Cardiac muscle cell (in vitro differentiated cells and primary cell): ENCODE results near the gene RPS16. TPM values are rescaled to one million over a fixed set of nuclear protein-coding genes. Genes with fewer than 3 reads are reported as not detected.
A peak's percentile ranks its signal among the peaks of the same experiment; 100 is the strongest.

ENCODE experiments used
- DNase-seq, 2 donors: peaks; one replicate each; pipeline versions ENCODE4 v3.0.0 to v3.0.0-alpha.2; 2010 to 2017; ENCODE audit warnings: low read depth in 1 of 2, low spot score in 1 of 2
- H3K27ac ChIP-seq: fragments of 200-600 bp; sonication (generic); 2 replicates; pipeline ENCODE4 v1.5.1; 2016
- H3K27me3 ChIP-seq: fragments of 200-600 bp; sonication (generic); 2 replicates; pipeline ENCODE4 v1.6.0; 2016; ENCODE audit warnings: control low read depth
- H3K36me3 ChIP-seq: fragments of 200-600 bp; sonication (generic); 2 replicates; pipeline ENCODE4 v1.5.1; 2016; ENCODE audit warnings: control low read depth
- H3K4me1 ChIP-seq: fragments of 200-600 bp; sonication (generic); 2 replicates; pipeline ENCODE4 v1.8.1; 2017; ENCODE audit warnings: low read depth, mild to moderate bottlenecking, mixed run types
- H3K4me3 ChIP-seq: fragments of 200-600 bp; sonication (generic); 2 replicates; pipeline ENCODE4 v1.5.1; 2016; ENCODE audit warnings: mild to moderate bottlenecking
- H3K9me3 ChIP-seq: fragments of 200-600 bp; sonication (generic); 2 replicates; pipeline ENCODE4 v1.5.1; 2017; ENCODE audit warnings: low read depth, mild to moderate bottlenecking, control low read depth
- CTCF ChIP-seq: IDR thresholded peaks from 2 replicates; pipeline ENCODE4 v1.5.1; 2012; ENCODE audit warnings: low read depth, mild to moderate bottlenecking, low read length
- polyA plus RNA-seq: library from polyadenylated mRNA; unstranded; fragments of >200 nt; fragmentation: Nextera tagmentation; extraction: Ambion mirVana; gene quantifications from 2 replicates; pipeline ENCODE4 v1.2.1, GENCODE V29; 2016
- total RNA-seq: library from RNA; depleted of rRNA; stranded (reverse); fragments of >200 nt; gene quantifications from 2 replicates; pipeline ENCODE4 v1.2.3, GENCODE V29; 2016

The RPS16 gene
- 369 and 374 TPM in 2 replicates for total RNA-seq
- polyA plus RNA-seq: 508 and 542 TPM in 2 replicates

- no peak for TF ChIP-seq CTCF
- H3K27me3 ChIP-seq: no peaks in the 10 kb centered on the region
- H3K27ac ChIP-seq: peak within 1 kb of the TSS; percentile 95
- peaks cover 17% of the 10 kb centered on the region for H3K36me3 ChIP-seq
- peak within 1 kb of the TSS; percentile 99 for H3K4me3 ChIP-seq
- H3K4me1 ChIP-seq: peaks cover 9% of the 10 kb centered on the region
- DNase-seq: peak; percentile 99 to 100
- H3K9me3 ChIP-seq: no peaks in the 10 kb centered on the region
Observed at GRCh38 chr19:39435499-39436349, at the start of gene RPS16. RPS16 (minus strand) TSS chr19:39435949; CDS start chr19:39435895, 54 bp downstream.

GRCh38 chr19:39483141-39483540, 47.4 kb upstream of the RPS16 start:
- peaks cover 22% of the 10 kb centered on the region for H3K36me3 ChIP-seq
- no peak for DNase-seq
- H3K27me3 ChIP-seq: no peaks in the 10 kb centered on the region
- no peak overlapping the region for H3K4me3 ChIP-seq
- no peak overlapping the region for H3K27ac ChIP-seq
- no peak for TF ChIP-seq CTCF
- no peaks in the 10 kb centered on the region for H3K9me3 ChIP-seq
- H3K4me1 ChIP-seq: peaks cover 12% of the 10 kb centered on the region

GRCh38 chr19:39481676-39482075, 45.9 kb upstream of the RPS16 start:
- no peak for DNase-seq
- no peaks in the 10 kb centered on the region for H3K27me3 ChIP-seq
- H3K9me3 ChIP-seq: no peaks in the 10 kb centered on the region
- H3K4me3 ChIP-seq: peak overlapping the region; percentile 89
- TF ChIP-seq CTCF: no peak
- peaks cover 12% of the 10 kb centered on the region for H3K4me1 ChIP-seq
- H3K27ac ChIP-seq: peak overlapping the region; percentile 95
- peaks cover 14% of the 10 kb centered on the region for H3K36me3 ChIP-seq

GRCh38 chr19:39481229-39481545, 45.4 kb upstream of the RPS16 start:
- Histone ChIP-seq H3K36me3 (peaks cover 16% of the 10 kb centered on the region), H3K4me1 (peaks cover 12% of the 10 kb centered on the region), H3K9me3 (no peaks in the 10 kb centered on the region), H3K27ac (peak overlapping the region; percentile 95), H3K27me3 (no peaks in the 10 kb centered on the region), H3K4me3 (peak overlapping the region; percentile 89)
- peak in 1 of 2 donors; percentile 7 for DNase-seq
- TF ChIP-seq CTCF: no peak

GRCh38 chr19:39480337-39481228, 44.8 kb upstream of the RPS16 start, which contains the start of gene TIMM50:
TIMM50 (plus strand) TSS chr19:39480838; CDS start chr19:39480854, 16 bp downstream.
- Histone ChIP-seq H3K4me3 (peak within 1 kb of the TSS; percentile 89), H3K9me3 (no peaks in the 10 kb centered on the region), H3K4me1 (peaks cover 12% of the 10 kb centered on the region), H3K27ac (peak within 1 kb of the TSS; percentile 95), H3K36me3 (peaks cover 17% of the 10 kb centered on the region), H3K27me3 (no peaks in the 10 kb centered on the region)
- TF ChIP-seq CTCF: no peak
- DNase-seq: peak; percentile 95 to 100
